Endothelial cell of umbilical vein (primary cell): ENCODE results near the gene AMMECR1. TPM values are rescaled to one million over a fixed set of nuclear protein-coding genes. Genes with fewer than 3 reads are reported as not detected.

ENCODE experiments used
- BruUV-seq: library from RNA; stranded (reverse); fragments of 400-500 nt; replicated peaks from 2 replicates; lab custom pipeline; 2021; lab: Mats Ljungman, UMichigan
- CTCF ChIA-PET: fragments of 300-600, 350-600 bp; sonication (Branson Sonifier 250); formaldehyde crosslinking; loops from one replicate; lab custom pipeline; 2021; ENCODE audit warnings: antibody characterized with exemption, inconsistent platforms; lab: Charles Lee
- POLR2A ChIA-PET: fragments of 300-600, 350-600 bp; sonication (Branson Sonifier 250); formaldehyde crosslinking; loops from one replicate; lab custom pipeline; 2021; ENCODE audit warnings: antibody characterized with exemption, inconsistent platforms; lab: Charles Lee
- DNase-seq: peaks from one replicate; pipeline ENCODE4 v3.0.0-alpha.2; 2011; ENCODE audit warnings: low read depth, low spot score
- FAIRE-seq: peaks from 2 replicates; lab custom pipeline; 2011; peaks lifted over from hg19 to GRCh38; lab: Jason Lieb, UNC
- H2AFZ ChIP-seq: 2 replicates; pipeline ENCODE4 v1.6.0; 2012; ENCODE audit warnings: low read depth, low read length, control low read depth, inconsistent platforms
- H3K27ac ChIP-seq: 2 replicates; pipeline ENCODE4 v1.5.1; 2011; ENCODE audit warnings: low read depth, mild to moderate bottlenecking, control low read depth, low read length, moderate library complexity; ENCODE audit not compliant: insufficient read depth
- H3K27me3 ChIP-seq, 2 experiments: 2 replicates each; pipeline versions ENCODE4 v1.6.0 to v1.6.1; 2011; ENCODE audit warnings: low read length in 2 of 2, mixed read lengths in 1 of 2; ENCODE audit not compliant: control insufficient read depth in 2 of 2, insufficient read depth in 2 of 2
- H3K36me3 ChIP-seq, 2 experiments: 2 replicates in 1 of 2; 3 replicates in 1 of 2; pipeline ENCODE4 v1.5.1; 2011; ENCODE audit warnings: low read length in 2 of 2, mild to moderate bottlenecking in 1 of 2, moderate library complexity in 1 of 2; ENCODE audit not compliant: control insufficient read depth in 2 of 2, insufficient read depth in 2 of 2; ENCODE audit errors: extremely low read depth in 1 of 2
- H3K4me1 ChIP-seq: 3 replicates; pipeline ENCODE4 v1.5.1; 2011; ENCODE audit warnings: mild to moderate bottlenecking, low read length; ENCODE audit not compliant: control insufficient read depth, insufficient read depth; ENCODE audit errors: extremely low read depth
- H3K4me2 ChIP-seq: 2 replicates; pipeline ENCODE4 v1.6.1; 2011; ENCODE audit warnings: low read length, control low read depth, mixed read lengths; ENCODE audit not compliant: insufficient read depth
- H3K4me3 ChIP-seq, 3 experiments: fragments of 200-600 bp in 1 of 3; sonication (generic), shearing (Covaris generic) in 1 of 3; replicated peaks in 1 of 3; 2 replicates each; pipeline ENCODE4 v1.5.1; 2011 to 2016; ENCODE audit warnings: control low read depth in 3 of 3, low read length in 3 of 3, mild to moderate bottlenecking in 2 of 3, inconsistent platforms in 1 of 3, low read depth in 1 of 3, moderate library complexity in 1 of 3; ENCODE audit not compliant: insufficient read depth in 1 of 3
- H3K79me2 ChIP-seq: 2 replicates; pipeline ENCODE4 v1.6.0; 2012; ENCODE audit warnings: low read length, inconsistent platforms; ENCODE audit not compliant: control insufficient read depth, insufficient read depth
- H3K9ac ChIP-seq: replicated peaks from 2 replicates; pipeline ENCODE3; 2011; ENCODE audit warnings: low read length, control low read depth; ENCODE audit not compliant: insufficient read depth; ENCODE audit errors: extremely low read depth
- H3K9me1 ChIP-seq: replicated peaks from 3 replicates; pipeline ENCODE4 v1.6.0; 2011; ENCODE audit warnings: mild to moderate bottlenecking, low read length; ENCODE audit not compliant: control insufficient read depth, insufficient read depth; ENCODE audit errors: extremely low read depth
- H3K9me3 ChIP-seq: replicated peaks from 2 replicates; pipeline ENCODE4 v1.5.1; 2012; ENCODE audit warnings: low read length, inconsistent platforms; ENCODE audit not compliant: control insufficient read depth, insufficient read depth
- H4K20me1 ChIP-seq: replicated peaks from 2 replicates; pipeline ENCODE3; 2011; ENCODE audit warnings: mild to moderate bottlenecking, low read length; ENCODE audit not compliant: control insufficient read depth, insufficient read depth; ENCODE audit errors: extremely low read depth
- EZH2 ChIP-seq: IDR thresholded peaks from 2 replicates; pipeline ENCODE4 v1.6.1; 2012; ENCODE audit warnings: borderline replicate concordance, low read depth, mild to moderate bottlenecking, moderate library complexity, low read length, inconsistent platforms; ENCODE audit not compliant: severe bottlenecking
- FOS ChIP-seq: IDR thresholded peaks from 2 replicates; pipeline ENCODE4 v1.6.1; 2011; ENCODE audit warnings: mild to moderate bottlenecking, low read length, moderate library complexity, borderline replicate concordance; ENCODE audit not compliant: insufficient read depth
- GATA2 ChIP-seq: IDR thresholded peaks from 2 replicates; pipeline ENCODE4 v1.7.0; 2011; ENCODE audit warnings: low read depth, mild to moderate bottlenecking, moderate library complexity, mixed read lengths, low read length; ENCODE audit not compliant: insufficient read length, insufficient read depth
- JUN ChIP-seq: IDR thresholded peaks from 2 replicates; pipeline ENCODE4 v1.6.1; 2011; ENCODE audit warnings: borderline replicate concordance, low read depth; ENCODE audit not compliant: insufficient read length, insufficient read depth
- MYC ChIP-seq: IDR thresholded peaks from one replicate; pipeline ENCODE4 v1.6.1; 2011; ENCODE audit warnings: mild to moderate bottlenecking, low read depth, low read length
- POLR2A ChIP-seq: IDR thresholded peaks from 2 replicates; pipeline ENCODE4 v1.6.1; 2012; ENCODE audit warnings: low read depth, mild to moderate bottlenecking, control low read depth, low read length
- POLR2AphosphoS5 ChIP-seq: IDR thresholded peaks from 2 replicates; pipeline ENCODE4 v1.6.1; 2012; ENCODE audit warnings: low read depth, mild to moderate bottlenecking, control low read depth, low read length, moderate library complexity; ENCODE audit not compliant: insufficient read depth
- dilution Hi-C: fragments of 300-500 bp; cut with MboI; formaldehyde crosslinking; loops from one replicate; pipeline ENCODE4 v1.15.0; 2019; ENCODE audit warnings: low sequenced_read_pairs; ENCODE audit not compliant: extremely low pct_ligation_motif_present
- intact Hi-C: fragments of 100-400 bp; cut with micrococcal nuclease; formaldehyde crosslinking; loops from one replicate; pipeline ENCODE4 v1.10.0; 2022
- polyA plus RNA-seq, 4 experiments: library from polyadenylated mRNA; depleted of rRNA in 3 of 4; stranded (reverse) in 3 of 4; unstranded in 1 of 4; fragments of >200 nt; gene quantifications; 2 replicates each; pipeline versions ENCODE4 v1.2.1 to v1.2.3, GENCODE V29; 2011 to 2012; ENCODE audit warnings: missing spikeins in 1 of 4
- total RNA-seq: library from RNA; stranded (reverse); gene quantifications from 2 replicates; pipeline ENCODE4 v1.2.3, GENCODE V29; 2021
- TF ChIP-seq, protein P1 (sequence below), 2 donors: IDR thresholded peaks; 1 replicate in 1 of 2; 2 replicates in 1 of 2; pipeline ENCODE4 v1.5.1; 2011; ENCODE audit warnings: low read length in 2 of 2, mild to moderate bottlenecking in 2 of 2, moderate library complexity in 2 of 2, control low read depth in 1 of 2, inconsistent platforms in 1 of 2, low read depth in 1 of 2; ENCODE audit not compliant: insufficient read depth in 1 of 2; ENCODE audit errors: extremely low read depth in 1 of 2
- TF ChIP-seq, protein P2 (sequence below): IDR thresholded peaks from 2 replicates; pipeline ENCODE4 v1.6.1; 2011; ENCODE audit not compliant: insufficient read depth, insufficient read length

Gene AMMECR1
- total and polyA plus RNA-seq, 2 donors (not counting 3 experiments of a cell fraction or from before 2014, with no cell fraction given), result 3.6 to 6.9 TPM

DNA sequence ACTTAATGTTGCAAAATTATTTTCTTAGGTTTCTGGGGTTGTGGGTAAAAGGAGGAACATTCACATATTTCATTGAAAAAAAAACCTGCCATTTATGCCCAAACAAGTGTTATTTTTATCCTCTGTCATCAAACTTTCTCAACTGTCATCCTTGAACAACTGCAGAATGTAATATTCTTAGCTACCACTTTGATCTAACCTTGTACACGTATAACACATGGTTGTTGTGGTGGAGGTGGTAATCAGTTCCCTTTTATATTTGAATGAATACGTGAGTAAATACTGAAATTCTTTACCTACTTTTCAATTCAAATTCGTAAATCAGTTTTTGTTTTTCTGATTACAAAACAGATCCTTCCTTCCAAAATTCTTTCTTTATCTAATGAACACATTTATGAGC lies 3.8 kb upstream of the AMMECR1 start:
- no peaks in the 10 kb centered on the region for H3K9me1 ChIP-seq
- H2AFZ ChIP-seq, result no peak overlapping the region
- no peaks in the 10 kb centered on the region for H3K27me3 ChIP-seq
- intact Hi-C loops, result no loop called here
- no peak for FAIRE-seq
- CTCF ChIA-PET, result no interaction called here
- no peak overlapping the region for H3K27ac ChIP-seq
- H3K4me2 ChIP-seq, result no peak overlapping the region
- peaks cover 4% of the 10 kb centered on the region for H3K4me1 ChIP-seq
- H3K9me3 ChIP-seq, result no peaks in the 10 kb centered on the region
- dilution Hi-C loops, result no loop called here
- peaks cover 8% of the 10 kb centered on the region for H3K79me2 ChIP-seq
- H3K36me3 ChIP-seq, result no peaks in the 10 kb centered on the region
- no peak for DNase-seq
- no peaks in the 10 kb centered on the region for H4K20me1 ChIP-seq
- no TSS peak for BruUV-seq
- H3K4me3 ChIP-seq, result no peak overlapping the region
- H3K9ac ChIP-seq, result no peak overlapping the region
- POLR2A ChIA-PET, result no interaction called here
- TF ChIP-seq JUN, result no peak
- TF ChIP-seq FOS, result no peak
- TF ChIP-seq POLR2AphosphoS5, result no peak
- no peak for TF ChIP-seq POLR2A
- TF ChIP-seq MYC, result no peak
- no peak for TF ChIP-seq GATA2
- TF ChIP-seq, protein P1, sequence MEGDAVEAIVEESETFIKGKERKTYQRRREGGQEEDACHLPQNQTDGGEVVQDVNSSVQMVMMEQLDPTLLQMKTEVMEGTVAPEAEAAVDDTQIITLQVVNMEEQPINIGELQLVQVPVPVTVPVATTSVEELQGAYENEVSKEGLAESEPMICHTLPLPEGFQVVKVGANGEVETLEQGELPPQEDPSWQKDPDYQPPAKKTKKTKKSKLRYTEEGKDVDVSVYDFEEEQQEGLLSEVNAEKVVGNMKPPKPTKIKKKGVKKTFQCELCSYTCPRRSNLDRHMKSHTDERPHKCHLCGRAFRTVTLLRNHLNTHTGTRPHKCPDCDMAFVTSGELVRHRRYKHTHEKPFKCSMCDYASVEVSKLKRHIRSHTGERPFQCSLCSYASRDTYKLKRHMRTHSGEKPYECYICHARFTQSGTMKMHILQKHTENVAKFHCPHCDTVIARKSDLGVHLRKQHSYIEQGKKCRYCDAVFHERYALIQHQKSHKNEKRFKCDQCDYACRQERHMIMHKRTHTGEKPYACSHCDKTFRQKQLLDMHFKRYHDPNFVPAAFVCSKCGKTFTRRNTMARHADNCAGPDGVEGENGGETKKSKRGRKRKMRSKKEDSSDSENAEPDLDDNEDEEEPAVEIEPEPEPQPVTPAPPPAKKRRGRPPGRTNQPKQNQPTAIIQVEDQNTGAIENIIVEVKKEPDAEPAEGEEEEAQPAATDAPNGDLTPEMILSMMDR (IDR thresholded peaks at IDR 0.05; ENCODE audit: extremely low read depth in 1 of 2, insufficient read depth in 1 of 2, low read depth in 1 of 2, low read length in 2 of 2), result no peak
- TF ChIP-seq, protein P2, sequence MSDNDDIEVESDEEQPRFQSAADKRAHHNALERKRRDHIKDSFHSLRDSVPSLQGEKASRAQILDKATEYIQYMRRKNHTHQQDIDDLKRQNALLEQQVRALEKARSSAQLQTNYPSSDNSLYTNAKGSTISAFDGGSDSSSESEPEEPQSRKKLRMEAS, result no peak
- no peak for TF ChIP-seq EZH2
